A549 (cell line): ENCODE measurements around the gene GOLGA6D. TPM values are rescaled to one million over a fixed set of nuclear protein-coding genes. Genes with fewer than 3 reads are reported as not detected.
A peak's percentile ranks its signal among the peaks of the same experiment; 100 is the strongest.

Source experiments
- ATAC-seq, 2 experiments: fragments of 200-7000 bp in 1 of 2; fragments of >200 bp in 1 of 2; cut with Nextera tagmentation in 1 of 2; cut with Tn5 transposase in 1 of 2; 3 replicates each; pipeline versions ENCODE4 v1.8.0 to v1.9.1; 2018 to 2020; ENCODE audit warnings: mild to moderate bottlenecking in 1 of 2, moderate library complexity in 1 of 2
- CTCF ChIA-PET: fragments of 300-600 bp; sonication (Branson Sonifier 250); formaldehyde crosslinking; extraction: SDS; loops from one replicate; lab custom pipeline; 2021; ENCODE audit warnings: antibody characterized with exemption, inconsistent platforms; lab: Yijun Ruan, JAX
- POLR2A ChIA-PET: fragments of 350-600 bp; formaldehyde crosslinking; extraction: SDS; loops from one replicate; lab custom pipeline; 2021; ENCODE audit warnings: antibody characterized with exemption, inconsistent platforms; lab: Yijun Ruan, JAX
- DNase-seq, 2 experiments: peaks; one replicate each; pipeline versions ENCODE4 v3.0.0 to v3.0.0-alpha.2; 2011 to 2016; ENCODE audit warnings: low read depth in 1 of 2, low spot score in 1 of 2
- FAIRE-seq: peaks from 2 replicates; lab custom pipeline; 2011; peaks lifted over from hg19 to GRCh38; lab: Jason Lieb, UNC
- H3K27ac ChIP-seq, 2 experiments: fragments of >200 bp; sonication (Bioruptor Twin); formaldehyde crosslinking; 3 replicates each; pipeline ENCODE4 v1.5.1; 2016 to 2017
- H3K4me1 ChIP-seq: fragments of >200 bp; sonication (Bioruptor Twin); formaldehyde crosslinking; 3 replicates; pipeline ENCODE4 v1.6.1; 2016
- H3K4me2 ChIP-seq: fragments of >200 bp; sonication (Bioruptor Twin); formaldehyde crosslinking; 3 replicates; pipeline ENCODE4 v1.6.1; 2016
- H3K4me3 ChIP-seq: fragments of >200 bp; sonication (Bioruptor Twin); formaldehyde crosslinking; 3 replicates; pipeline ENCODE4 v1.5.1; 2016
- H3K9me3 ChIP-seq: fragments of >200 bp; sonication (Bioruptor Twin); formaldehyde crosslinking; 3 replicates; pipeline ENCODE4 v1.6.1; 2016
- BCL3 ChIP-seq: fragments of >200 bp; sonication (Bioruptor Twin); formaldehyde crosslinking; IDR thresholded peaks from 3 replicates; pipeline ENCODE4 v1.6.1; 2016
- BHLHE40 ChIP-seq: IDR thresholded peaks from 2 replicates; pipeline ENCODE4 v1.6.1; 2012; ENCODE audit warnings: low read depth, low read length, inconsistent platforms
- CBX8 ChIP-seq: fragments of 200-600 bp; sonication (generic); IDR thresholded peaks from 2 replicates; pipeline ENCODE4 v1.6.1; 2016
- FOSL2 ChIP-seq, 2 experiments: fragments of 450-650 bp in 1 of 2; fragments of >200 bp in 1 of 2; sonication (Bioruptor Twin) in 1 of 2; formaldehyde crosslinking; IDR thresholded peaks; 2 replicates each; pipeline versions ENCODE4 v1.5.0 to v1.6.1; 2016 to 2020; ENCODE audit warnings: mild to moderate bottlenecking in 1 of 2, moderate library complexity in 1 of 2
- FOXS1 ChIP-seq: fragments of 250-450 bp; sonication (Bioruptor Pico); IDR thresholded peaks from 2 replicates; pipeline ENCODE4 v1.5.0; 2020; ENCODE audit warnings: mild to moderate bottlenecking, moderate library complexity
- HEYL ChIP-seq: fragments of 250-450 bp; sonication (Bioruptor Pico); IDR thresholded peaks from 2 replicates; pipeline ENCODE4 v1.8.0; 2021; ENCODE audit warnings: mild to moderate bottlenecking, moderate library complexity
- HMGXB4 ChIP-seq: fragments of 250-450 bp; sonication (Bioruptor Pico); IDR thresholded peaks from 2 replicates; pipeline ENCODE4 v1.5.0; 2021; ENCODE audit warnings: mild to moderate bottlenecking, moderate library complexity, borderline replicate concordance
- HOXB5 ChIP-seq: fragments of 250-450 bp; sonication (Bioruptor Pico); IDR thresholded peaks from 2 replicates; pipeline ENCODE4 v1.5.0; 2020; ENCODE audit warnings: mild to moderate bottlenecking, moderate library complexity
- KDM5A ChIP-seq: fragments of 200-600 bp; sonication (generic); IDR thresholded peaks from 2 replicates; pipeline ENCODE4 v1.6.1; 2016; ENCODE audit warnings: antibody characterized with exemption, mild to moderate bottlenecking
- MAFK ChIP-seq: fragments of 450-650 bp; IDR thresholded peaks from 2 replicates; pipeline ENCODE4 v1.6.1; 2014; ENCODE audit not compliant: partially characterized antibody
- POLR2A ChIP-seq: IDR thresholded peaks from 2 replicates; pipeline ENCODE4 v1.6.1; 2012; ENCODE audit warnings: mild to moderate bottlenecking, low read length
- RNF2 ChIP-seq: fragments of 200-600 bp; sonication (generic); IDR thresholded peaks from 2 replicates; pipeline ENCODE4 v1.6.1; 2016; ENCODE audit warnings: low read depth, mild to moderate bottlenecking, antibody characterized with exemption, moderate library complexity, borderline replicate concordance
- SREBF2 ChIP-seq: fragments of 450-650 bp; IDR thresholded peaks from 2 replicates; pipeline ENCODE4 v1.6.1; 2014; ENCODE audit warnings: mild to moderate bottlenecking, moderate library complexity
- TFCP2L1 ChIP-seq: fragments of 250-450 bp; sonication (Bioruptor Pico); IDR thresholded peaks from 2 replicates; pipeline ENCODE4 v1.5.0; 2021; ENCODE audit warnings: mild to moderate bottlenecking
- ZFP36 ChIP-seq: fragments of 450-650 bp; IDR thresholded peaks from 2 replicates; pipeline ENCODE4 v1.6.1; 2014; ENCODE audit warnings: borderline replicate concordance; ENCODE audit not compliant: partially characterized antibody
- ZNF302 ChIP-seq: fragments of 250-450 bp; sonication (Bioruptor Pico); IDR thresholded peaks from 2 replicates; pipeline ENCODE4 v1.9.0; 2021; ENCODE audit warnings: inconsistent platforms, mild to moderate bottlenecking, moderate library complexity
- ZSCAN20 ChIP-seq: fragments of 250-450 bp; sonication (Bioruptor Pico); IDR thresholded peaks from 2 replicates; pipeline ENCODE4 v1.8.0; 2022; ENCODE audit warnings: mild to moderate bottlenecking, moderate library complexity
- WGBS: methylation state at CpG from one replicate; pipeline ENCODE4 v1.1.6; 2017; ENCODE audit errors: missing lambda C conversion rate; 5-methylcytosine and 5-hydroxymethylcytosine counted together
- polyA plus RNA-seq, 4 experiments: library from polyadenylated mRNA; depleted of rRNA in 3 of 4; stranded (reverse); fragments of >200 nt; fragmentation: RNase III in 1 of 4; extraction: RNeasy Plus Mini Kit Qiagen cat#74134 plus additional on column Dnase treatment in 1 of 4; gene quantifications; 2 replicates in 3 of 4; 3 replicates in 1 of 4; pipeline ENCODE4 v1.2.3, GENCODE V29; 2011 to 2017
- TF ChIP-seq, protein P1 (sequence below): IDR thresholded peaks from 2 replicates; pipeline ENCODE4 v1.6.1; 2012; ENCODE audit warnings: low read depth, borderline replicate concordance

Gene GOLGA6D
- polyA plus RNA-seq, 2 of the 4 experiments (the other 2 are of a cell fraction): 0.03 to 0.05 TPM

- TF ChIP-seq FOXS1 (CRISPR knock-in tag) (no peak), HEYL (CRISPR knock-in tag) (no peak), FOSL2 (IDR thresholded peaks at IDR 0.05) (no peak), FOSL2 (CRISPR knock-in tag; IDR thresholded peaks at IDR 0.05) (peak; percentile 56), RNF2 (no peak), KDM5A (peak; percentile 94), HOXB5 (CRISPR knock-in tag) (peak; percentile 88), ZFP36 (no peak), POLR2A (peak; percentile 81)
- TF ChIP-seq, protein P1, sequence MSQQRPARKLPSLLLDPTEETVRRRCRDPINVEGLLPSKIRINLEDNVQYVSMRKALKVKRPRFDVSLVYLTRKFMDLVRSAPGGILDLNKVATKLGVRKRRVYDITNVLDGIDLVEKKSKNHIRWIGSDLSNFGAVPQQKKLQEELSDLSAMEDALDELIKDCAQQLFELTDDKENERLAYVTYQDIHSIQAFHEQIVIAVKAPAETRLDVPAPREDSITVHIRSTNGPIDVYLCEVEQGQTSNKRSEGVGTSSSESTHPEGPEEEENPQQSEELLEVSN: peak; percentile 98
Measured at GRCh38 chr15:75335705-75336355, 53.2 kb downstream of the GOLGA6D start, which contains the start of gene COMMD4 (continued).

- FAIRE-seq (no peak), DNase-seq (no peak), ATAC-seq (no peak)
- Histone ChIP-seq H3K9me3 (no peaks in the 10 kb centered on the region), H3K4me1 (peaks cover 11% of the 10 kb centered on the region; the same call in 2 of the 3 replicates), H3K27ac (no peak overlapping the region), H3K4me2 (no peak overlapping the region), H3K4me3 (no peak overlapping the region)
- CTCF ChIA-PET: interaction anchor here (0.8 to 1.3 kb wide), 2 partner anchors 31 to 301 kb away, joined by 3 read pairs; partner anchors contain the start of gene IMP3
- WGBS: 89% methylated on average over 11 of the region's 11 CpGs
- no peak for TF ChIP-seq BCL3
- no peak for TF ChIP-seq ZNF302 (CRISPR knock-in tag)
- TF ChIP-seq KDM5A: no peak
- no peak for TF ChIP-seq ZSCAN20
- POLR2A ChIA-PET: no interaction called here
Measured at GRCh38 chr15:75338661-75339240, 56.1 kb downstream of the GOLGA6D start.

DNA sequence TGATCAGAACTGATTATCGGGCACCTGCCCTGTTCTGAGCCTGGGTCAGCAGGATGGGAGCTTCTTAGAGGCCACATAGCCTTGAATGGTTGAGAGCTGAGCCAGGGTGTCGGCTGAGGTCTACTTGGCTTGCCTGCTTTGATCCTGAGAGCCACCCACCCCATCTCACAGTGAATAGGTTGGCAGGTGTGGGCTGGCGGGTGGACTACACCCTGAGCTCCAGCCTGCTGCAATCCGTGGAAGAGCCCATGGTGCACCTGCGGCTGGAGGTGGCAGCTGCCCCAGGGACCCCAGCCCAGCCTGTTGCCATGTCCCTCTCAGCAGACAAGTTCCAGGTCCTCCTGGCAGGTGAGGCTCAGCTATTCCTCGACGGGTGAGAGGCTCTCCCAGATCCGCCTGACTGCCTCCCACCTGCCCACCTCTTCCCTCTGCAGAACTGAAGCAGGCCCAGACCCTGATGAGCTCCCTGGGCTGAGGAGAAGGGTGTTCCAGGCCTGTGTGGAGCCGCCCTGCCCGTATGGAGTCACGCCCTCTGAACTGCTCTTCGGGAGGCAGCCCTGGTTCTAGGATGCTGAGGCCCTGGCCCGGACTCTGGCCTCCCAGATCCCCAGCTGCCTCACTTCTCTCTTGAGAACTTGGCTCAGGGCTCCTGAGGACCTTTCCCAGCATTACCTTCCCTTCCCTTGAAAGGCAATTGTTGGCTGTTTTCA lies 57.1 kb downstream of the GOLGA6D start:
- WGBS: 95% methylated on average over 12 of the region's 13 CpGs
- ATAC-seq: no peak
- CTCF ChIA-PET: interaction anchor here (0.7 to 1.6 kb wide), 5 partner anchors 9 to 301 kb away, joined by 3 to 10 read pairs (median 3); partner anchors contain the start of gene IMP3

More for the DNA sequence above, 57.1 kb downstream of the GOLGA6D start:
- H3K27ac ChIP-seq: no peak overlapping the region
- FAIRE-seq (no peak), DNase-seq (no peak)
- POLR2A ChIA-PET: interaction anchor here (1.1 kb wide), 1 partner anchor 8 kb away, joined by 3 read pairs; no protein-coding TSS in a partner anchor
- H3K4me1 ChIP-seq: peaks cover 11% of the 10 kb centered on the region; the same call in 2 of the 3 replicates
- TF ChIP-seq CBX8: no peak
- no peak for TF ChIP-seq BHLHE40
- no peak for TF ChIP-seq TFCP2L1
- TF ChIP-seq HMGXB4 (CRISPR knock-in tag): no peak
- TF ChIP-seq HOXB5 (CRISPR knock-in tag): no peak
- no peak for TF ChIP-seq MAFK
- TF ChIP-seq SREBF2: no peak
- no peaks in the 10 kb centered on the region for H3K9me3 ChIP-seq
- H3K4me2 ChIP-seq: no peak overlapping the region
- H3K4me3 ChIP-seq: no peak overlapping the region
